HG02571 (cell line): Measurements from ENCODE around the gene RET.

Experiments
- ATAC-seq: cut with Tn5 transposase; IDR thresholded peaks from one replicate; pipeline ENCODE4 v1.9.1; 2021; ENCODE audit warnings: mild to moderate bottlenecking, moderate library complexity; ENCODE audit not compliant: unreplicated experiment

The RET gene

GRCh38 chr10:43044448-43044921 is 32.4 kb upstream of the RET start:
- no peak for ATAC-seq

- ATAC-seq: no peak
These were observed 31.8 kb upstream of the RET start for GRCh38 chr10:43044961-43045621.

- ATAC-seq: no peak
These were observed 31.1 kb upstream of the RET start for GRCh38 chr10:43045631-43046287.

- no peak for ATAC-seq
These were observed 30.4 kb upstream of the RET start for GRCh38 chr10:43046288-43046991.

- ATAC-seq: no peak
These were observed 29.4 kb upstream of the RET start for GRCh38 chr10:43047288-43047970.

GRCh38 chr10:43048301-43049051 is 28.4 kb upstream of the RET start:
- ATAC-seq: no peak

- no peak for ATAC-seq
These were observed 27.8 kb upstream of the RET start for GRCh38 chr10:43049081-43049551.

GRCh38 chr10:43050011-43050410 is 26.9 kb upstream of the RET start:
- ATAC-seq: no peak

GRCh38 chr10:43053825-43054224 is 23.0 kb upstream of the RET start:
- ATAC-seq: no peak

GRCh38 chr10:43054593-43054992 is 22.3 kb upstream of the RET start:
- no peak for ATAC-seq

GRCh38 chr10:43055217-43055616 is 21.7 kb upstream of the RET start:
- no peak for ATAC-seq

- no peak for ATAC-seq
These were observed 20.8 kb upstream of the RET start for GRCh38 chr10:43055991-43056567.

GRCh38 chr10:43056568-43057011 is 20.3 kb upstream of the RET start:
- no peak for ATAC-seq

GRCh38 chr10:43057231-43057711 is 19.6 kb upstream of the RET start:
- ATAC-seq: no peak

GRCh38 chr10:43057831-43058340 is 19.0 kb upstream of the RET start:
- ATAC-seq: no peak

- ATAC-seq: no peak
These were observed 18.0 kb upstream of the RET start for GRCh38 chr10:43058716-43059335.

GRCh38 chr10:43059336-43059720 is 17.5 kb upstream of the RET start:
- ATAC-seq: no peak

- ATAC-seq: no peak
These were observed 17.0 kb upstream of the RET start for GRCh38 chr10:43059828-43060227.

- ATAC-seq: no peak
These were observed 16.6 kb upstream of the RET start for GRCh38 chr10:43060291-43060690.
